Inflammatory macrophage (primary cell): ENCODE results near the gene CYP4F3.
A peak's percentile ranks its signal among the peaks of the same experiment; 100 is the strongest.
"Not testable (repeated sequence)": the region's sequence is repeated elsewhere in the genome, so short reads cannot be mapped to it uniquely, and the experiment has no call there.

Source experiments
- DNase-seq, 2 donors: peaks; one replicate each; pipeline ENCODE4 v3.0.0-alpha.2; 2020 to 2022

Gene CYP4F3

GRCh38 chr19:15633082-15633835, 7.4 kb upstream of the CYP4F3 start:
- peak; percentile 65 to 72 for DNase-seq

- DNase-seq = no peak
Observed at GRCh38 chr19:15634105-15634504, 6.6 kb upstream of the CYP4F3 start.

GRCh38 chr19:15635016-15635805, 5.5 kb upstream of the CYP4F3 start:
- no peak for DNase-seq

GRCh38 chr19:15636026-15636425, 4.7 kb upstream of the CYP4F3 start:
- DNase-seq = no peak

GRCh38 chr19:15639596-15639995, 1.1 kb upstream of the CYP4F3 start:
- DNase-seq = no peak

GRCh38 chr19:15640904-15641597, 354 bp downstream of the CYP4F3 start:
- DNase-seq = no peak

- DNase-seq = peak; percentile 55 to 63
Observed at GRCh38 chr19:15641901-15642491, 1.3 kb downstream of the CYP4F3 start.

GRCh38 chr19:15642807-15643206, 2.1 kb downstream of the CYP4F3 start:
- DNase-seq = no peak

- no peak for DNase-seq
Observed at GRCh38 chr19:15643387-15643786, 2.7 kb downstream of the CYP4F3 start.

- no peak for DNase-seq
Observed at GRCh38 chr19:15644066-15644741, 3.5 kb downstream of the CYP4F3 start.

GRCh38 chr19:15644816-15645215, 4.1 kb downstream of the CYP4F3 start:
- no peak for DNase-seq

- DNase-seq = no peak
Observed at GRCh38 chr19:15649526-15649925, 8.8 kb downstream of the CYP4F3 start.

- DNase-seq = not testable (repeated sequence)
Observed at GRCh38 chr19:15650123-15650522, 9.4 kb downstream of the CYP4F3 start.

GRCh38 chr19:15651791-15652190, 11.1 kb downstream of the CYP4F3 start:
- no peak for DNase-seq

GRCh38 chr19:15652559-15653278, 12.0 kb downstream of the CYP4F3 start:
- no peak for DNase-seq

GRCh38 chr19:15656467-15656866, 15.8 kb downstream of the CYP4F3 start:
- no peak for DNase-seq

- no peak for DNase-seq
Observed at GRCh38 chr19:15663247-15663646, 22.6 kb downstream of the CYP4F3 start.

- DNase-seq = no peak
Observed at GRCh38 chr19:15666186-15666585, 25.5 kb downstream of the CYP4F3 start.

- DNase-seq = peak; percentile 75 to 80
Observed at GRCh38 chr19:15666883-15667282, 26.2 kb downstream of the CYP4F3 start.

- DNase-seq = no peak
Observed at GRCh38 chr19:15669440-15669839, 28.7 kb downstream of the CYP4F3 start.

- peak; percentile 36 to 54 for DNase-seq
Observed at GRCh38 chr19:15669891-15670290, 29.2 kb downstream of the CYP4F3 start.
